NCI-H146 treated with DMSO at 0.1 percent for 48 hours (cell line): Measurements from ENCODE around the gene ABCA13.

Experiments
- DNase-seq: peaks from one replicate; lab custom pipeline; 2025; ENCODE audit not compliant: unreplicated experiment; lab: John Stamatoyannopoulos, UW

Gene ABCA13

DNA sequence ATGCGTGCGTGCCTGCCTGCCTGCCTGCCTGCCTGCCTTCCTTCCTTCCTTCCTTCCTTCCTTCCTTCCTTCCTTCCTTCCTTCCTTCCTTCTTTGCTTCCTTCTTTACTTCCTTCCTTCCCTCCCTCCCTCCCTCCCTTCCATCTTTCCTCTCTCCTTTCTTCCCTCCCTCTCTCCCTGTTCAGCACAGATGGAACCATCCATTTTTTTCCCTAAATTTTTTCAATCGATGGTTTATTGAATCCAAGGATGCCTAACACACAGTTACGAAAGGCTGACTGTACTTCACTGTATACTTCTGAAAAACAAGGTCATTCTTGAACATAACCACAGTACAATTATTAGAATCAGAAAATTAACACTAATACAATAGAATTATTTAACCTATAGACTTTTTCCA, 53.8 kb downstream of the ABCA13 start:
- DNase-seq = no peak

DNA sequence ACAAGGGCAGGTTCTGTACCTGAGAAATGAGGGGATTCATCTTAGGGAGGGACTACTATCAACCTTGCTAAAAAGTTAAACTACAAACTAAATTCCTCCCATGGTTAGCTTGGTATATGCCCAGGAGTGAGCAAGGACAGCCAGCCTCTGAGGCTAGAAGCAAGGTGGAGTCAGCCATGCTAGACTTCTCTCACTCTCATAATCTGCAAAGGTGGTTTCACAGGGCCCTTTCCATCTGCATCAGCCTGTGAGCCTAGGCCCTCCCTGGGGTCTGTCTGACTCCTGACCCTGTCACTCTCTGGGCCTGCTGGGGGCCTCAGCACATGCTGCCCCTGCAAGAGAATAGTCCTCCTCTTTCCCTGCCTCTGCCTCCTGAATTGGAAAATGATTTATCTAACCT, 66.1 kb downstream of the ABCA13 start:
- no peak for DNase-seq

DNA sequence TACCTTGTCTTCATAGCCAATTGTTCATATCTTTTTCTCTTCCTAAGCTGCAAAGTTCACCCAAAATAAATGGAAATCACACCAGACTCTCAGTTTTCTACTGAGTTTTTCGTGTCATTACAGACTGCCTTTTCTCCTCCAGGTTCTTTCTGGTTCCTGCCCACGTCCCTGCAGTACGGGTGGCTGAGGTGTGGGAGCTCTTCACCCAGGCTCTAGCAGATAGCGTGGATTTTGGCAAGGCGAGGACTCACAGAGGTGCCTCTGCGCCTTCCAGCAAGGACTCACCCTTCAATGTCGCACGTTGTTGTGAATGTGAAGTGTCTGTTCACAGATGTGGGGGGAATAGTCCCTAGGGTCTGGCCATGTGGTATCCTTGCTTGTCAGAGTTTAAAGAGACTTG, 71.6 kb downstream of the ABCA13 start:
- DNase-seq = no peak

DNA sequence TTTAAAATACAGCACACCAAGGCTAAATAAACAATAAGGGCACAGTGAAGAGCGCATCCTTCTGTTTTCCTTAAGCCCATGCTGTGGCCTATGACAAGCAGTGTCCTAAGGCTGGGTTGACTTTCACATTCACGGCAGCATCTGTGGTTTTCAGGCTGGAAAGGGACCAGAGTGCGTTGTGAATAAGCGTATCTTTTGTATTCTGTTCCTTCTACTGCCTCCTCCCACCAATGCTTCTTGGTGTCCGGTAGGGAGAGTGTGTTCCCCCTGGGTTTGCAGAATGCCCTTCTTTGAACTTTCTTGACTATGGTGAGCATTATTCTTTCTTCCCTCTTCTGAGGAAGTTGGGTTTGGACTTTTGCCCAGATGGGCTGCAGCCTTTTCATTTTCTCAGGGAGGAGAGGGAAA, 73.6 kb downstream of the ABCA13 start:
- no peak for DNase-seq

DNA sequence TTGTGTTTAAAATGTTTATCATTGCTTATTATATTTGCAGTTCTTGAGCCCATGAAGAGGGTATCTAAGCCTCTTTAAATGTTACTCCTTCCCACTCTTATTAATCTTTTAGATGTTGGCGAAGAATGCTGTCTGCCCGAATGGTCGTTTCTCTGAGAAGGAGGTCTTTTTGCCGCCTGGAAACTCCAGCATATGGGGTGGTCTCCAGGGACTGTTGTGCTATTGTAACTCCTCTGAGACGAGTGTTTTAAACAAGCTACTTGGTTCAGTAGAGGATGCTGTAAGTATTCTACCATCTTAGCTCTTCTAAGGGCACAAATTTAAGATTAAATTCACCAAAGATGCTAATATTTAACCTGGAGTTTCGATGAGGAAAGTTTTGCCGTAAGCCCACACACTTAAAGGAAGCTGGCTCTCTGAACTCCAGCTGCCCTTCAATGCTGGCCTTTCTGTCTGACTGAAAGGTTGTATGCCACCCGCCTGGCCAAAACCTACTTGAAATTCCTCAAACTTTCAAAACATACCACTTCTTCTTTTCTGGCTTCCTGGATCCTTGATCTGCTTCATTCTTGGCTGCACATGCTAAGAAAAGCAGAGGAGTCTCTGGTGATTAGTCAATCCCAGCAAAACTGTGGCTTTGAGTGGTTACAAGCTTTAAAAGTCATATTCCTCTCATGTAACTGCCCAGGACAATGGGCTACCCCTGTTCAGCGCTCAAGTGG, 74.7 kb downstream of the ABCA13 start:
- no peak for DNase-seq

DNA sequence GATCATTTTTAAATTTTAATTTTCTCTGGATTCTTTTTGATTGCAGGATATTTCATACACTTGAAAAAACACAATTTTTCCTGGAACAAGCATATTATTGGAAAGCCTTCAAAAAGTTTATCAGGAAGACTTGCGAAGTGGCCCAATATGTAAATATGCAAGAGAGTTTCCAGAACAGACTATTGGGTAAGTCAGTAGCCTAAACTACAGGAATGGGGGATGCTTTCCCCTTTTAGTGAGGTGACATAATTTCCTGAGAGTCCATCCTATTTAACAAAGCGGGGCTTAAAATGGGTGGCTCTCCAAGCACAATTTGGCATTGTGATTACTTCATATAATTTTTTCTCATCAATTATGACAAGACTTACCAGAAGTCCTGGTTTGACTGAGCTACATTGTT, 77.9 kb downstream of the ABCA13 start:
- no peak for DNase-seq

DNA sequence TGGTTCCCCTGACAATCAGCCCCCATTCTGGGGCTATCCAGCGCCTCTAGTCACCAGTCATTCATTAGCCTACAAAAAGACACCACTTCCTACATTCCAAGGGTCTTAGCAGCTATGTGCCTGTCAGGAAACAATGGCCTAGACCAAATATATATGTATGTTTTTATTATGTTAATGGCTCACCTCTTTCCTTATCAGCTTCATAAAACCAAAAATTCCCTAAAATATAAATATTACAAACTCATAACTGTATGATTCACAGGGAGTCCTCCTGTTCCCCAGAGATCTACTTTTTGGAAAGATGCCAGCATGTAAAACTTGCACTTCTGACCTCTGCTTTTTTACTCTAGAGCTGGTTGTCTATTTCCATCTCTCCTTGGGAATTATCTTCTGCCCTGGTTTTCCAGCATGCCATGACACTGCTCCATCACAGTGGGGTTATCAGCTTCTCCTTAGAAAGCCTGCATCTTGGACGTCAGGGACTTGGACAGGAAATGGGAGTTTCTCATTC, 79.2 kb downstream of the ABCA13 start:
- no peak for DNase-seq

DNA sequence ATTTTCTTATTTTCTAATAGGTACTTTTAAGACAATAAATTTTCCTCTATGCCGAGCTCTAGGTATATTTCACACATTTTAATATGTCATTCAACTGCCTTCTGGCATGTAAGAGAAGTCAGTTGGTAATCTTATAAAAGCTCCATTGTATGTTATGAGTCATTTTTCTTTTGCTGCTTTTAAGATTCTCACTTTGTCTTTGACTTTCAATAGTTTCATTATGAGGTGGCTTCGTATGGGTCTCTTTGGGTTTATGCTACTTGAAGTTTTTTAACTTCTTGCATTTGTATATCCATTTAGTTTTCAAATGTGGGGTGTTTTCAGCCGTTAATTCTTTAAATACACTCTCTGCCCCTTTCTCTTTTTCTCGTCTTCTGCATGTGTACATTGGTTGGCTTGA, 80.5 kb downstream of the ABCA13 start:
- DNase-seq = no peak

DNA sequence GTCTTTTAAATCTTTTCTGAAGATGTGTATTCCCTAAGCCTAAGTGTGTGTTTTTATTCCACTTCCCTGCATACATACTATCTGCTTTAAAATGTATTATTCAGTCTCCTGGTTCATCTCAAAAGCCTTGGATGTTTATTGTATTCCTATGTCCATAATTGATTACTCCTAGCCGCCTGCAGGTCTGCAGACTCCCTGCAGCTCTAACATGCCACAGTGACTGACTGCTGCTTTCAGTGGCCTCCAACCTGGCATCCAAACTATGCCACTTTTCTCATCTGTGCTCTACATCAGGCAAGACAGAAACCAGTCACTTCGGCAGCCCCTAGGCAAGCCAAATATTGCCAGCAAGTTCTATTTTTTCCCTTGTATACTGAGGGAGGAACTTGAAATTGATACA, 81.7 kb downstream of the ABCA13 start:
- DNase-seq = no peak

DNA sequence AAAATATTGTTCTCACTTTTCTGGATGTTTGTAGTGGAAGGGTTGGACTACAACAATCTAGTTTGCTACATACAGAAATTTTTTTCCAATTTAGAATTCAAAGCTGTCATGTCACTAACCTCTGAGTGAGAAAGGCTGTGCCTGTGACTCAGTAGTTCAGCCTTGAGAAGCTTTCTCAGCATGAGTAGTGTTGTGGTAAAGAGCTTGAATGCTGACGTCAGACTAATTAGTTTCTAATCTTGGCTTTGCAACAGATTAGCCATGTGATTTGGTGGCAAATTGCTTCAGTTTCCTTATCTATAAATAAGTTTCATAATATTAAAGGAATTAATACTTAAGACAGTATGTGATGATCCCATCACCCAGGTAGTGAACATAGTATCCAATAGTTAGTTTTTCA, 83.8 kb downstream of the ABCA13 start:
- DNase-seq = no peak

DNA sequence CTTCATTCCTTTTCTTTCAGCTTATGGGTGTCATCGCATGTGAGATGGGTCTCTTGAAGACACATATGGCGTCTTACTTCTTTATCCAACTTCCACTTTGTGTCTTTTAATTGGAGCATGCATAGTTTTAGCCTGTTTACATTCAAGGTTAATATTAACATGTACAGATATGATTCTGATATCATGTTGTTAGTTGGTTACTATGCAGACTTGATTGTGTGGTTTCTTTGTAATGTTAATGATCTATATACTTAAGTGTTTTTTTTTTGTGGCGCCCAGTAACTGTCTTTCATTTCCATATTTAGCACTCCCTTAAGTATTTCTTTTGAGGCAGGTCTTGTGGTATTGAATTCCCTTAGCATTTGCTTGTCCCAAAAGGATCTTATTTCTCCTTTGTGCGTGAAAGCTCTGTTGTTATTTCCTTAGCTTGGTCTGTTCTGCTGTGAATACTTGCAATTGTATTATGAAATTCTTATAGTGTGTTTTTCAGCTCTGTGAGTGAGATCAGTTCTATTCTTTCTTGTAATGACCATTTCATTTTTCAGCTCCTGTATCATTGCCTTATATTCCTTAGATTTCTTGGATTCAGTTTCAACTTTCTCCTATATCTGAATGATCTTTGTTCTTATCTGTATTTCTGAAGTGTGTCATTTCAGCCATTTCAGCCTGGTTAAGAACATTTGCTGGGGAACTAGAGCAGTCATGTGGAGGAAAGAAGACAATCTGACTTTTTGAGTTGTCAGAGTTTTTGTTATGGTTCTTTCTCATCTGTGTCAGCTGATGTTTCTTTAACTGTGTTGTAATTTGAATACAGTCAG, 88.4 kb downstream of the ABCA13 start:
- DNase-seq = no peak

DNA sequence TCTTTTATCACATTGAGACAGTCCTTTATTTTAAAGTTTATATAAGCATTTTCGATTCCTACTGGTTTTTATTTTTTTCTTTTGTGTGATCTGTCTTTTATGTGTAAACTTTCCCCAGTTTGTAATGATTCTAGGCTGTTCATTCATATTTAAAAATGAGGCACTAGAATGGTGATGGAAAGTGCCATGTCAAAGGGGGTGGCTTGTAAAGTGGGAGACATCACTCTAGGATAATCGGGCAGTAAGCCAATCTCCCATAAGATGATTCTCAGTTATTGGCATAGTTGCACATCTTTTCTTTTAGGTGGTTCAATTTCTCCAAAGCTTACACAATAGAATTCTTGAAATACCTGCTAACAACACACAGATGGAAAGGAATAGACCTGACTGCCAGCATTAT, 90.4 kb downstream of the ABCA13 start:
- DNase-seq = no peak

DNA sequence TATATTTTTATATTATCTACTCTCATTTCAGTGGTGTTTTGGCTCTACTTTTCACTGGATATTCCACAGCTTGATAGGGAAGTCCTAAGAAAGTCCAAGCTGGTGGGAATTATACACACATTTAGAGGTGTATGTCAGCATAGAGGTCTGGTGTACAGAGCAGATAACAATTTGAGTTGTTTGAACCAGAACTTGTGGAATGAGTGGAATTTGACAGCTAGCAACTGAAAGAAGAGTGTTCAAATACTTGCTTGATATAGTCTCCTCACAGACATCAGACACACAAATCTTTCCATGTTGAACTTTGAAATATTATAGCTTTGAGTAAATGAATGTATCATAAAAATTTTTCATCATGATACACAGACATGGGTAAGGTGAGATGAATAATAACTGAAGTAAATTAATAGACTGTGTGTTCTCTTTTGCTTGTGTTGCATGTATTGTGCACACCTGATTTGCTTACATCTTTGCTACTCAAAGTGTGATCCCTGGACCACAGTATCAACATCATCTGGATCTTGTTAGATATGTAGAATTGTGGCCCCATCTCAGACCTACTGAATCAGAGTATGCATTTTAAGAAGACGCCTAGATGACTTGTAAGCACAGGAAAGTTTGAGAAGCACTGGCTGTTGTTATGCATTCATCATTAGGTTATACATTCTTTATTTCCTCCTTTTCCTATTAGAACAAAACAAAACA, 91.5 kb downstream of the ABCA13 start:
- DNase-seq = no peak

DNA sequence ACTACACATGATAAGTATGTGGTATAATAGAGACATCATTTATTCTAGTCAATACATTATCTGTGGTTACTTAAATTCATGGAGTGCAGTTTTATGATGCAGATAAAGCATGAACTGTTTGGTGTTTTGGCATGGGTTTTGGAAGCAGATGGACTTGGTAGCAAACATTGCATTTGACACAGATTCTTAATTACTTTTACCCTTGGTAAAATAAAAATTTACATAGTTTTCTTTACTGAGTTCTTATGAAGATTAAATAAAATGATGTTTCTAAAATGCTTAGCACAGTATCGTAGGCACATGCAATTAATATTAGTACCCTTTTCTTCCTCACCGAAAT, 92.0 kb downstream of the ABCA13 start:
- DNase-seq = no peak

DNA sequence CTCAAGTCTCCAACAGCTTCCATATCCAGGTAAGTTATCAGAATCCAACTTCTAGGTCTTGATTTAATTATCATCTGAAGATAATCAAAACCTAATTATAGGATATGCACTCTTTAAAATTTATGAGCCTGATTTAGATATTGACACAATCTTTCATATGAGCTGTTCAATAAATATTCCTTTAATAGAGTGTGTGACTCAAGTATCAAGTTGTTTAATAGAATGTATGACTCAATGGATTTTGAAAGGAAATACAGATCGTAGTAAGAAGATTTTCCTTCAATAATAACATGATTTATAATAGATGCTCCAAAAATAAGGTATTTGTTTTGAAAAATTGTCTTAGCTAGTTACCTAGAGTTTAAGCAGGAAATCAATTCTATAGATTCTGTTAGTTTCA, 97.8 kb downstream of the ABCA13 start:
- DNase-seq = no peak

DNA sequence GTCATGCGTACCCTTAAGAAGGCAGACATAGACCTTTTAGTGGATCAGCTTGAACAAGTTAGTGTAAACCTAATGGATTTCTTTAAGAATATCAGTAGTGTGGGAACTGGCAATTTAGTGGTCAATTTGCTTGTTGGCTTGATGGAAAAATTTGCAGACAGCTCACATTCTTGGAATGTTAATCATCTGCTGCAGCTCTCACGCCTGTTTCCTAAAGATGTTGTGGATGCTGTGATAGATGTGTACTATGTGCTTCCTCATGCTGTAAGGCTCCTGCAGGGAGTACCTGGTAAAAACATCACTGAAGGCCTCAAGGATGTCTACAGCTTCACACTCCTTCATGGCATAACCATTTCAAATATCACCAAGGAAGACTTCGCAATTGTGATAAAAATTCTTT, 103.4 kb downstream of the ABCA13 start:
- DNase-seq = no peak

DNA sequence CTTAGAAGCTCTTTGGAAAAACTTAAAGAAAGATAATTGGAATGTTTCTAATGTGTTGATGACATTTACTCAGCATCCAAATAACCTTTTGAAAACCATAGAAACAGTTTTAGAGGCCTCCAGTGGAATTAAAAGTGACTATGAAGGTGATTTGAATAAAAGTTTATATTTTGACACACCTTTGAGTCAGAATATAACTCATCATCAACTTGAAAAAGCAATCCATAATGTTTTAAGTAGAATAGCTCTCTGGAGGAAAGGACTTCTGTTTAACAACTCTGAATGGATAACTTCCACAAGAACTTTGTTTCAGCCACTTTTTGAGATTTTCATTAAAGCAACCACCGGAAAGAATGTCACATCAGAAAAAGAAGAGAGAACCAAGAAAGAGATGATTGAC, 108.2 kb downstream of the ABCA13 start:
- no peak for DNase-seq

DNA sequence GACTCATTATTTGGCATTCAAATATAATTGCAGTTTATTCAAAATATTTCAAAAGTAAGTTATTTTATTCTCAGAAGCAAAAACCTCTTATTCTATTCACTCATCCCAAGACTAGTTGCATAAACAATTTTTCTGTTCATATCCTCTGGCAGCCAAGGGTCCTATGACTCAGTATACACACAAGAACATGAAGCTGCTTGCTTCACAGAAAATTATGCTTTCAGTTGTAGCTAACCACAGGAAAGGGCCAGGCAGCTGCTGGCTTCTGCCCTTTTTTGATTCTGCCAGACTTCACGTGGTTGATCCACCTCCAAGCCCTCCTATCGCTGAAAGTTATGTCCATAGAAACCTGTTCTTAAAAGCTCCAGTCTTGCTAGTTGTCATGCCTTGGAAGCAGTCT, 108.8 kb downstream of the ABCA13 start:
- no peak for DNase-seq

DNA sequence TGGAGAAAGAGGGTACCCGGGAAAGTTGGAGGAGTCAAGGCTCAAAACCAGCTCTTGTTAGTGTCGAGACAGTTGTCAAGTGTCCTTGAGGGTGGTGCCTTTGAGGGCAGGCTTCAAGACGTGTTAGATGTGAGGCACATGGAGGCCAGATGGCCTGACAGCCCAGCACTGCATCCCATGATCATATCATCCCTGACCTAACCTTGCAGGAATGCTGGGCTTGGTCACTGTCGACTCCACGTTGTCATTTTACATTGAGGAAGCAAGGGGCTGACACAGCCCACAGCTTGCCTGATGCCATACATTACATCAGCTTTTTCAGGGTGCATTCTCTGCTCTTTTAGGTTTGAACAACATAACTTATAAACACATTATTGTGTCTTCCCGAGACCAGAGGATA, 114.1 kb downstream of the ABCA13 start:
- DNase-seq = no peak

DNA sequence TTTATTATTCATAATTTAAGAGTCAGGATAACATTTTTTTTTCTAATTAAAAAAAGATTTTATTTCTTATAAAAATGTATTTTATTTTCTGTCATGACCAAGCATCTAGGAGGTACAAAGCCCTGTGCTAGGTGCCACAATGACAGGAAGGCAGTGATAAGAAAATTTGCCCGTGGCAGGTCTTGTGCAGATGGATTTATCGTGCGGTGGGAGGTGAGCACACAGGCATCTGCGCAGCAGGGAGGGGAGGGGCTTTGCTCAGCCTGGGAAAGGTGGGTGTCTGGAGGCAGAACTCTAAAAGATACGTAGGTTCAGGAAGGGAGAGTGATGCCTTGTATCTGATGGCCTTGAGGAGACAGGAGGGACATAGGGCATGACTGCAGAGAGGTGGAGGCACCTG, 115.6 kb downstream of the ABCA13 start:
- no peak for DNase-seq

DNA sequence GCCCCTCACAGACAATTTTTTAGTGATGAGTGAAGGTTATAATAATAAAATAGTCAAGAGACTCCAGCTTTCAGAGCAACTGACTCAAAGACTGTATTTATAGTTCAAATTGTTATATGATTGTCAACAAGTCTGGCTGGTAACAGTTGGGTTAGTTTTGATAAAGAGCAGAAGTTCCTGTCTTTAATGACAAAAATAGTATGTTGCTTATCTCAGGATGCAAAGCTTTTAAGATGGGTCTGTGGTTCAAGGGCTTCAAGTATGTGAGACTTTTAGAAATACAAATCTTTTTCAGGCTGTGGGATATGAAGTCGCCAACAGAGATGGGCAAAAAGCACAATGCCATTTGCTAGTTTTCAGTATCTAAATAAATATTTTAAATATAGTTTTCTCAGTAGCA, 118.4 kb downstream of the ABCA13 start:
- no peak for DNase-seq

DNA sequence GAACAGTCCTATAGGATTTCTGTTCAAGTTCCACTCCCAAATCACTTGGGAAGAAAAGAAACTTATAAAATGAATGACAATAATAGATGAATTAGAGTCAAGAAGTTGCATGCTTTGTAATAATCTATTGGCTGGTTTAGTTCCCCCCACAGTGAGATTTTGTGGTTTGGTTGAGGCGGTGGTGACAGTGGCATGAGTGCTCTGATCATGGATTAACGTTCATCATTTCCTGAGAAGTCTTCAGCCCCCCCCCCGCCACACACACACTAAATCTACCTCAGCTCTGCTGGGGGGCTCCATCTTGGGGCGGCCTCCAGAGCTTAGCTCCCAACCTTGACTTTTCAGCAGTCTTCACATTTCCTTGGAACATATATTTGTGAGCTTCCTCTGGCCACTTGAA, 121.7 kb downstream of the ABCA13 start:
- DNase-seq = no peak
